Measurements from ENCODE around the gene TLN1.

The TLN1 gene

GRCh38 chr9:35664531-35665470 lies 67.2 kb downstream of the TLN1 start, which contains the start of gene ARHGEF39 (continued):
- TF ChIP-seq PRDM2 (tag by site-specific recombination; IDR thresholded peaks at IDR 0.05; ENCODE audit: borderline replicate concordance): no peak
- TF ChIP-seq ZNF580 (tag by site-specific recombination; IDR thresholded peaks at IDR 0.05): no peak
- TF ChIP-seq ZNF16 (tag by site-specific recombination; IDR thresholded peaks at IDR 0.05; ENCODE audit: low read depth): no peak
- no peak for TF ChIP-seq ZNF571 (tag by site-specific recombination; IDR thresholded peaks at IDR 0.05)
- TF ChIP-seq ZNF174 (tag by site-specific recombination; IDR thresholded peaks at IDR 0.05): no peak
- TF ChIP-seq SCRT2 (tag by site-specific recombination; IDR thresholded peaks at IDR 0.05): no peak
- no peak for TF ChIP-seq ZFP69B (tag by site-specific recombination; IDR thresholded peaks at IDR 0.05)
- no peak for TF ChIP-seq ZNF626 (tag by site-specific recombination; IDR thresholded peaks at IDR 0.05)
- TF ChIP-seq ZNF664 (tag by site-specific recombination; IDR thresholded peaks at IDR 0.05): no peak
- no peak for TF ChIP-seq ZBTB7A (tag by site-specific recombination; IDR thresholded peaks at IDR 0.05; ENCODE audit: low read depth)
- no peak for TF ChIP-seq TRIM28 (IDR thresholded peaks at IDR 0.05; ENCODE audit: borderline replicate concordance, low read length)
- 0 out of 2 replicates have a peak, but pooled peaks have one; percentile 20 for TF ChIP-seq ZSCAN30 (tag by site-specific recombination; IDR thresholded peaks at IDR 0.05)
- TF ChIP-seq, protein P1, sequence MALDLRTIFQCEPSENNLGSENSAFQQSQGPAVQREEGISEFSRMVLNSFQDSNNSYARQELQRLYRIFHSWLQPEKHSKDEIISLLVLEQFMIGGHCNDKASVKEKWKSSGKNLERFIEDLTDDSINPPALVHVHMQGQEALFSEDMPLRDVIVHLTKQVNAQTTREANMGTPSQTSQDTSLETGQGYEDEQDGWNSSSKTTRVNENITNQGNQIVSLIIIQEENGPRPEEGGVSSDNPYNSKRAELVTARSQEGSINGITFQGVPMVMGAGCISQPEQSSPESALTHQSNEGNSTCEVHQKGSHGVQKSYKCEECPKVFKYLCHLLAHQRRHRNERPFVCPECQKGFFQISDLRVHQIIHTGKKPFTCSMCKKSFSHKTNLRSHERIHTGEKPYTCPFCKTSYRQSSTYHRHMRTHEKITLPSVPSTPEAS (tag by site-specific recombination; IDR thresholded peaks at IDR 0.05): no peak
- no peak for TF ChIP-seq ZNF146 (tag by site-specific recombination; IDR thresholded peaks at IDR 0.05)
- TF ChIP-seq BCL11B (tag by site-specific recombination; IDR thresholded peaks at IDR 0.05; ENCODE audit: low read depth): no peak
- peak; percentile 46; the same call in 1 of the 2 replicates for TF ChIP-seq ZNF2 (tag by site-specific recombination; IDR thresholded peaks at IDR 0.05)
- peak; percentile 29; the same call in 1 of the 2 replicates for TF ChIP-seq ELK4 (IDR thresholded peaks at IDR 0.05; ENCODE audit: borderline replicate concordance, low read depth, low read length)
- no peak for TF ChIP-seq ZNF175 (tag by site-specific recombination; IDR thresholded peaks at IDR 0.05)
- peak; percentile 86; the same call in 1 of the 2 replicates for TF ChIP-seq PBX3 (CRISPR knock-in tag; IDR thresholded peaks at IDR 0.05)
- TF ChIP-seq ZNF560 (tag by site-specific recombination; IDR thresholded peaks at IDR 0.05; ENCODE audit: borderline replicate concordance): no peak
- TF ChIP-seq SP2 (tag by site-specific recombination; IDR thresholded peaks at IDR 0.05): peak; percentile 72
- no peak for TF ChIP-seq GLI4 (tag by site-specific recombination; IDR thresholded peaks at IDR 0.05)
- TF ChIP-seq ZNF623 (tag by site-specific recombination; IDR thresholded peaks at IDR 0.05): peak; percentile 56
- no peak for TF ChIP-seq SCRT1 (tag by site-specific recombination; IDR thresholded peaks at IDR 0.05; ENCODE audit: borderline replicate concordance)
- TF ChIP-seq GLI2 (tag by site-specific recombination; IDR thresholded peaks at IDR 0.05; ENCODE audit: borderline replicate concordance, low read depth): no peak
- TF ChIP-seq INSM2 (tag by site-specific recombination; IDR thresholded peaks at IDR 0.05): no peak
- peak; percentile 44; the same call in 1 of the 2 replicates for TF ChIP-seq ZEB2 (tag by site-specific recombination; IDR thresholded peaks at IDR 0.05)
- TF ChIP-seq ZFP3 (tag by site-specific recombination; IDR thresholded peaks at IDR 0.05; ENCODE audit: low read depth): no peak
- no peak for TF ChIP-seq ZNF660 (tag by site-specific recombination; IDR thresholded peaks at IDR 0.05)
